Measurements from ENCODE around the gene MYRFL. TPM values are rescaled to one million over a fixed set of nuclear protein-coding genes. Genes with fewer than 3 reads are reported as not detected.

The MYRFL gene
- total RNA-seq, 4 donors from 2014 or later = 0.17 to 1.8 (median 0.44) TPM; not detected in 1

DNA sequence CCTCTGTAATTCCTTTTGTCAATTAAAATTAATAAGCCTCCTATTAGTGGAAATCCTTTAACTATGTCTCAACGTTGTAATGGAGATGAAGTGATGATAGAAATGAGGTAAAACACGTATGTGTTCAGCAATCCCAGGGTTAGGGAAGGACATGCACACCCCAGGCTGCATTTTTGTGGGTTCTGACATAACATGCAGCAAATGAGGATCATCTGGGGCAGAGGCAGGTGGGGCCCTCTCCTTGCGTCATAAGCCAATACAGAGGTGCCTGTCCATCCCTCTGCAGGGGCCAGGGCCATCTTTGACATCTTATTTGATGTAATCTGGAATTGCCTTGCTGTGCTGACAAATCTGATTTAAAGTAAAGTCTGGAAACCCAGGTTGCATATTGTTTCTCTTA, 73.2 kb downstream of the MYRFL start:
- TF ChIP-seq, protein P1, sequence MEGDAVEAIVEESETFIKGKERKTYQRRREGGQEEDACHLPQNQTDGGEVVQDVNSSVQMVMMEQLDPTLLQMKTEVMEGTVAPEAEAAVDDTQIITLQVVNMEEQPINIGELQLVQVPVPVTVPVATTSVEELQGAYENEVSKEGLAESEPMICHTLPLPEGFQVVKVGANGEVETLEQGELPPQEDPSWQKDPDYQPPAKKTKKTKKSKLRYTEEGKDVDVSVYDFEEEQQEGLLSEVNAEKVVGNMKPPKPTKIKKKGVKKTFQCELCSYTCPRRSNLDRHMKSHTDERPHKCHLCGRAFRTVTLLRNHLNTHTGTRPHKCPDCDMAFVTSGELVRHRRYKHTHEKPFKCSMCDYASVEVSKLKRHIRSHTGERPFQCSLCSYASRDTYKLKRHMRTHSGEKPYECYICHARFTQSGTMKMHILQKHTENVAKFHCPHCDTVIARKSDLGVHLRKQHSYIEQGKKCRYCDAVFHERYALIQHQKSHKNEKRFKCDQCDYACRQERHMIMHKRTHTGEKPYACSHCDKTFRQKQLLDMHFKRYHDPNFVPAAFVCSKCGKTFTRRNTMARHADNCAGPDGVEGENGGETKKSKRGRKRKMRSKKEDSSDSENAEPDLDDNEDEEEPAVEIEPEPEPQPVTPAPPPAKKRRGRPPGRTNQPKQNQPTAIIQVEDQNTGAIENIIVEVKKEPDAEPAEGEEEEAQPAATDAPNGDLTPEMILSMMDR (IDR thresholded peaks at IDR 0.05; ENCODE audit: low read depth) = no peak

DNA sequence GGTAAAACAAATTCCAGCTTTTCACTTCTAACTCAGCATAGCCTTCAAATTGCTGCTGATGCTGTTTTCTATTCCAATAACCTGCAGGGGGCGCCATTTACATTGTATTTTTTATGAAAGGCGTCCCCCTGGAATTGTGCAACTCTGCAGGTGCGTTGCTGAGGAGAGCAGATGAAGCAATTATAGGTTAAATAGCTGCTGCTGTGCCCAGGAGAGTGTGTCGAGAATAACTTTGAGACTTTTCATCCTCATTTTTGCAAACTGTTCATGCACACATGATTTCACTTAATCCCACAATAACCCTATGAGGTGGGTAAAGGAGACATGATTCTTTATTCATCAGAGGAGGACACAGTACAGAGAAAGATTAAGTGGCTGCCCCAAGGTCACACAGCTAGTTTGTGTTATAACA, 75.7 kb downstream of the MYRFL start:
- TF ChIP-seq, protein P1 (IDR thresholded peaks at IDR 0.05; ENCODE audit: low read depth) = no peak

DNA sequence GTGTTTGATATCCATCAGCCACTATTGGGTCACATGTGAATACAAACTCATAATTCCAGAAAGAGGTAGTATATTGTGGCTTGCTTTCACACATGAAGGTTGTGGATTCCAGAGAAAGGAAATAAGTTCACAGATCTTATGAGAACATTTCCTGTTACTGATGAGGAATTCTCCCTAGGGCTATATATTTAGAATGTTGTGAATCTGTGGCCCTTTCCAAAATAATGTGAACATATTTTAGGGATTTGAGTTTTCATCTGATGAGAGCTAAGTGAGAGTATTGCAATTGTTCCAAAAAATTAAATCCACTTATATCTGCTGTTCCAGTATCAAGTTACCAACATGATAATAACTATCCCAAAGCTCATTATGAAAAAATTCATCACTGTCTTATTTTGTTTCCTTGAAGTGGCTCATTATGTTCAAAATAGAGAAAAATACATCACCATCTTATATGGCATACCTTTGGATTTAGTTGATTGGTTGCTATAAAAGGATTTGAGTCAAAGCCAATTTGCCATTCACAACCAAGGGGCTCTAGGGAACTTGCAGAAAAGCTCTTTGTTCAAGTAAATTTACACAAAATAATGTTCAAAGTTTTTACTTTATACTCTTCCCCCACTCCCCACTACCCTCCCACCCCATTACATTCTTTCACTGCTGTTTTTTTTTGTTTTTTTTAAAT, 76.3 kb downstream of the MYRFL start:
- TF ChIP-seq, protein P1 (IDR thresholded peaks at IDR 0.05; ENCODE audit: low read depth) = no peak

DNA sequence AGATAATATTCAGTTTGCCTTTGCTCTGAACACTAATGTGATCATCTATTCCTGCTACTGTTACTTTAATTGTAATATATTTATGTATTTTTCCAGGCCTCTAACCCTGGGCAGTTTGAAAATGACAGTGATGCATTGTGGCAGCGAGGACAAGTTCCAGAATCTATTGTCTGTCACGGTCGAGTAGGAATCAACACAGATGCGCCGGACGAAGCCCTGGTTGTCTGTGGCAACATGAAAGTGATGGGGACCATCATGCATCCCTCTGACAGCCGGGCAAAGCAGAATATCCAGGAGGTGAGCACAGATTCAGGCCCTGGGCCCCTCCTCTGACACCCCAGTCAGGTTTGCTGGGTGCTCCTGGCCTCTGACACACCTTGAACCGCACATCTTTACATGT, 78.5 kb downstream of the MYRFL start:
- TF ChIP-seq, protein P1 (IDR thresholded peaks at IDR 0.05; ENCODE audit: low read depth) = no peak

DNA sequence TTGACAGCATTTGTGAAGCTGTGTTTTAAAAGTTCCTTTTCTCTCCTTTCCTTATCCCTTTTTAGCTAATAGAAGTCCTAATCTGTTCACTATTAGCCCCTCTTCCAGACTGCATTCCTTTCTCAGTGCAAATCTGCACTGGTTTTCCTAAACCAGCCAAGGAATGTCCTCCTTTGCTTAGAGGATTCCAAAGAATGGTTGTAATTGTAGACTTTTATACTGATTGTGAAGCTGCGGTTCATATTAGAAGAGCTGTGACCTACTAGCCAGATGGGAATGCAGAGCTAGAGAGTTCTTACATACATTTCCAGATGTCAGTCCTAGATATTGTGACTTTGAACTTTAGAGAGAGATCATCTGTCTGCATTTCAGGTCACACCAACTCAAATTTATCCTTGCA, 79.8 kb downstream of the MYRFL start:
- TF ChIP-seq, protein P1 (IDR thresholded peaks at IDR 0.05; ENCODE audit: low read depth) = no peak

DNA sequence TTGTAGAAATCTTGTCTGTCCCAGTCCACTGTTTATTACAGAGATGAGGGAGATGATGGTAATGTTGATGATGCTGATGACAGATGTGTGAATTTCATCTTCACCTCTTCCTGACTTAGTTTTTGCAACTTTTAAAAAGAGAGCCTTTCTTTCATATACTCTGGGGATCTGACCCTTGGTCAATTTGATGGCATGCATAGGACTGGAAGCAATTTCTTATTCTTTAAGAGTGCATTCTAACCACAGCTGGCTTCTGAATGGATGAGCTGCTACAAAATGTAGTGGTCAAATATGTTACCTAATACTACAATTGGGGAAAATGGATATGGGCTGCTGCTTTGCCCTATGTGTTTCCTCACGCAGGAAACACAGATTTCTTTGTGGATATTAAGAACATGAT, 80.8 kb downstream of the MYRFL start:
- TF ChIP-seq, protein P1 (IDR thresholded peaks at IDR 0.05; ENCODE audit: low read depth) = no peak

DNA sequence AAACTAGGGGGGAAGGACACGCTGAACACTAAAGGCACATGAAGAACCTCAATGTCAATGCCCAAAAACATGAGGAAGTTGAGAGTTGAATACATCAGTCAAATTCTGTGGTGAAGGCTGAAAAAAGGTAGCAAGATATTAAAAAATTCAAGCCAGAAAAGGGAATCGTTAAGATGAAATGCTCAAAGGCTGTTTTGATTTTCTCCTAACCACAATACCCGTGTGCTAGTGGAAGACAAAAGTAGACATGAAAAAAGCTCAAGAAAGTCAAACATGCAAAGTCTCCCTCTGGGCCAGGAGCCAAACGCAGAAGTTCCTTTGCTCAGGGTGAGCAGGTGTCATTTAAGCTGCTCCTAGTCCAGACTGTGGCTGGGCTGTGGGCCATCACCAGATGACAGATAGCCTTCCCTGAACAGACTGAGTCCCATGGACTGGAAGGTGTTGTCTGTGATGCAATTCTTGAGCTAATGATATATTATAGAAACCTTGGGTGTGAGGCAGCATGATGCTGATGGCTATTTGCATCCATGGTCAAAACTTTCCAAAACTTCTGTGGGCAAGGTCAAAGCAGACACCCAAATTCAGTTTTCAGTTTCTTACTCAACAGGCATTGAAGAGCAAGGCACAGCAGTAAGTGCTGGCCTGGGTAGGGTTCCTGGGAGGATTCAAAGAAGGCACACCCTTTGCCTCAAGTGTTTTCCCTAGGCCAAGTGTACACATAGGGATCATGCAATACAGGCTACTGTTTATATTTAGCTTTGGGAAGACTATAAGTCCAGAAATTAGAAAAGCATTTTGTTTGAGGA, 81.6 kb downstream of the MYRFL start:
- TF ChIP-seq, protein P1 (IDR thresholded peaks at IDR 0.05; ENCODE audit: low read depth) = no peak

Data from subcutaneous adipose tissue (tissue), 4 donors.